A673 (cell line): ENCODE data around the gene POU2F2. TPM values are rescaled to one million over a fixed set of nuclear protein-coding genes. Genes with fewer than 3 reads are reported as not detected.

Experiments
- BruUV-seq: library from RNA; stranded (reverse); fragments of 400-500 nt; replicated peaks from 2 replicates; lab custom pipeline; 2021; lab: Mats Ljungman, UMichigan
- CTCF ChIA-PET: fragments of 300-600 bp; sonication (Branson Sonifier 250); formaldehyde crosslinking; loops from one replicate; lab custom pipeline; 2022; ENCODE audit warnings: antibody characterized with exemption; lab: Charles Lee
- POLR2A ChIA-PET: fragments of 300-600 bp; sonication (Branson Sonifier 250); formaldehyde crosslinking; loops from one replicate; lab custom pipeline; 2022; ENCODE audit warnings: antibody characterized with exemption; ENCODE audit not compliant: low non-redundant PET; lab: Charles Lee
- DNase-seq: peaks from one replicate; pipeline ENCODE4 v3.0.0-alpha.2; 2015; ENCODE audit warnings: low spot score
- H3K27ac ChIP-seq: fragments of 200-600 bp; sonication (generic); 2 replicates; pipeline ENCODE4 v1.5.1; 2016; ENCODE audit warnings: mixed run types, low read depth, mild to moderate bottlenecking, mixed read lengths, antibody characterized with exemption, low read length; ENCODE audit not compliant: poor library complexity, severe bottlenecking
- H3K27me3 ChIP-seq: fragments of 200-600 bp; sonication (generic); replicated peaks from 2 replicates; pipeline ENCODE4 v1.6.1; 2017; ENCODE audit warnings: mixed run types, low read depth, mild to moderate bottlenecking, mixed read lengths, antibody characterized with exemption, low read length; ENCODE audit not compliant: insufficient read depth, poor library complexity
- H3K36me3 ChIP-seq: fragments of 200-600 bp; sonication (generic); 2 replicates; pipeline ENCODE4 v1.6.1; 2016; ENCODE audit warnings: mixed run types, mild to moderate bottlenecking, mixed read lengths, antibody characterized with exemption, low read length; ENCODE audit not compliant: insufficient read depth, poor library complexity, severe bottlenecking
- H3K4me1 ChIP-seq: fragments of 200-600 bp; sonication (generic); 2 replicates; pipeline ENCODE4 v1.6.1; 2017; ENCODE audit warnings: mixed run types, mild to moderate bottlenecking, mixed read lengths, antibody characterized with exemption, low read length; ENCODE audit not compliant: insufficient read depth, poor library complexity, severe bottlenecking
- H3K4me3 ChIP-seq: fragments of 200-600 bp; sonication (generic); 2 replicates; pipeline ENCODE4 v1.5.1; 2016; ENCODE audit warnings: low read depth, mixed run types, mild to moderate bottlenecking, mixed read lengths, low read length; ENCODE audit not compliant: poor library complexity, severe bottlenecking
- H3K9me3 ChIP-seq: fragments of 200-600 bp; sonication (generic); 2 replicates; pipeline ENCODE4 v1.6.1; 2016; ENCODE audit warnings: mixed run types, low read depth, mild to moderate bottlenecking, mixed read lengths, antibody characterized with exemption, low read length; ENCODE audit not compliant: poor library complexity, severe bottlenecking
- EZH2 ChIP-seq: fragments of 200-600 bp; sonication (generic); IDR thresholded peaks from 2 replicates; pipeline ENCODE4 v1.6.1; 2017; ENCODE audit warnings: borderline replicate concordance, low read depth, mild to moderate bottlenecking, mixed read lengths, antibody characterized with exemption, low read length; ENCODE audit not compliant: poor library complexity, severe bottlenecking
- intact Hi-C: fragments of 100-400 bp; cut with micrococcal nuclease; formaldehyde crosslinking; loops from one replicate; pipeline ENCODE4 v1.10.0; 2022; ENCODE audit not compliant: unreplicated experiment
- total RNA-seq: library from RNA; stranded (reverse); gene quantifications from 2 replicates; pipeline ENCODE4 v1.2.3, GENCODE V29; 2021
- TF ChIP-seq, protein P1 (sequence below): fragments of 300-800, 200-600 bp; sonication (generic); conservative IDR thresholded peaks from 2 replicates; pipeline ENCODE4 v1.5.1; 2017; ENCODE audit warnings: low read depth, mild to moderate bottlenecking, antibody characterized with exemption, low read length, moderate library complexity, mixed read lengths

Gene POU2F2
- total RNA-seq, 1 experiment from 2014 or later: 2.5 TPM

DNA sequence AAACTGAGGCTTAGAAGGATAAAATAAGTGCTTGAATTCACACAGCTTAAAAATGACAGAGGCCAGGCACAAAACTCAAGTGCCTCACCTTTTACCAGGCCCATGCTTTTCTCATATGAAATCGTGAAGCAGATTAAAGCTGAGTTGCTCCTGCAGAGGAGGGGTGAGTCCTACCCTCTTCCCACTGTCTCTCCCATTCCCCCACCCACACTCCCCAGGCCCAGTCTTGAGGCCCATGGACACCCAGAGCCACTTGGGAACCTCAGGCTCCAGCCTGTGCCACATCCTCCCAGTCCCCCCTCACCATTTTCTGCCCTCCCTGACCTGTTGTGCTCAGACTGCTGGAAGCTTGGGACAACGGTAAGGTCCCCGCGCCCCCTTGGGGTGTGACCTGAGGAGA lies 38.7 kb downstream of the POU2F2 start:
- H3K4me3 ChIP-seq: no peak overlapping the region
- no TSS peak for BruUV-seq
- TF ChIP-seq, protein P1, sequence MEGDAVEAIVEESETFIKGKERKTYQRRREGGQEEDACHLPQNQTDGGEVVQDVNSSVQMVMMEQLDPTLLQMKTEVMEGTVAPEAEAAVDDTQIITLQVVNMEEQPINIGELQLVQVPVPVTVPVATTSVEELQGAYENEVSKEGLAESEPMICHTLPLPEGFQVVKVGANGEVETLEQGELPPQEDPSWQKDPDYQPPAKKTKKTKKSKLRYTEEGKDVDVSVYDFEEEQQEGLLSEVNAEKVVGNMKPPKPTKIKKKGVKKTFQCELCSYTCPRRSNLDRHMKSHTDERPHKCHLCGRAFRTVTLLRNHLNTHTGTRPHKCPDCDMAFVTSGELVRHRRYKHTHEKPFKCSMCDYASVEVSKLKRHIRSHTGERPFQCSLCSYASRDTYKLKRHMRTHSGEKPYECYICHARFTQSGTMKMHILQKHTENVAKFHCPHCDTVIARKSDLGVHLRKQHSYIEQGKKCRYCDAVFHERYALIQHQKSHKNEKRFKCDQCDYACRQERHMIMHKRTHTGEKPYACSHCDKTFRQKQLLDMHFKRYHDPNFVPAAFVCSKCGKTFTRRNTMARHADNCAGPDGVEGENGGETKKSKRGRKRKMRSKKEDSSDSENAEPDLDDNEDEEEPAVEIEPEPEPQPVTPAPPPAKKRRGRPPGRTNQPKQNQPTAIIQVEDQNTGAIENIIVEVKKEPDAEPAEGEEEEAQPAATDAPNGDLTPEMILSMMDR: no peak
- TF ChIP-seq EZH2: no peak
- POLR2A ChIA-PET: interaction anchor here (0.6 kb wide), 1 partner anchor 31 kb away, joined by 4 read pairs; no protein-coding TSS in a partner anchor
- no peak for DNase-seq
- CTCF ChIA-PET: no interaction called here
- peaks cover 5% of the 10 kb centered on the region for H3K4me1 ChIP-seq
- H3K36me3 ChIP-seq: no peaks in the 10 kb centered on the region
- no peaks in the 10 kb centered on the region for H3K9me3 ChIP-seq
- no peaks in the 10 kb centered on the region for H3K27me3 ChIP-seq
- intact Hi-C loops: no loop called here
- no peak overlapping the region for H3K27ac ChIP-seq

DNA sequence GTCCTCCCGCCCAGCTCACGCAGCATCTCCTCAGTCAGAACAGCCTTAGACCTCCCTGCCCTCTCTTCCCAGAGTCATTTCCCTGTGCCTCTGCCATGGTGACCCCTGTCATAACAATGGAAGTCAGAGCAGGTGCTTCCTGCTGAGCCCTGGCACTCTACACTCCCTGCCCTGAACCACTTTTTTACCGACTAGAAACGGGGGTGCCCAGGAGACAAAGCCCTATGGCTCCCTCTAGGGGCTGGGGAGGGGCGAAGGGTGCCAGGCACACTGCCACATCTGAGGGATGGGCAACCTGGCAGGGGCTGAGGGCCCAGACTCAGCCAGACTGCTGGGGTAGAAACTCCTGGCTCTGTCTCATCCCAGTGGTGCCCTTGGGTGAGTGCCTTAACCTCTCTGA lies 39.9 kb downstream of the POU2F2 start:
- Histone ChIP-seq H3K36me3 (no peaks in the 10 kb centered on the region), H3K27ac (no peak overlapping the region), H3K4me3 (no peak overlapping the region), H3K9me3 (no peaks in the 10 kb centered on the region), H3K4me1 (peaks cover 5% of the 10 kb centered on the region), H3K27me3 (no peaks in the 10 kb centered on the region)
- ChIA-PET POLR2A (no interaction called here), CTCF (interaction anchor here (0.6 kb wide), 1 partner anchor 64 kb away, joined by 5 read pairs; no protein-coding TSS in a partner anchor)
- BruUV-seq: no TSS peak
- DNase-seq: peak; percentile 56
- no peak for TF ChIP-seq EZH2
- TF ChIP-seq, protein P1: peak; percentile 68
- intact Hi-C loops: no loop called here

DNA sequence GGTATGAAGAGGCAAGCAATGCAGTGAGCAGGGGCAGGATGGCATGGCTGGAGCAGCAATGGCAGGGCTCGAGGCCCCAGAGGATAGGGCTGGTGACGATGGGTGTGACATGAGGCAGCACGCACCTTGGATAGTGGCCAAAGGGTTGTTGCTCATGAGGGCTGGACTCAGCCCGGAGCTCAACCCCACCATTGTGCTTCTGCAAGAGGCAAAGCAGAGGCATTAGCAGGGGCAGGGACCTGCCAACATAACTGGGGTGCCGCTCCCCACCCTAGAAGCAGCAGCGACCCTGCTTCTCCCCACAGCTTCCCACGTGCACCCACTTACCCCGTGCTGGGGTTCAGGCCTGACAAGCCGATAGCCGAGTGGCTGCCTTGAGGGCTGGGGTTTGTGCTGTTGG lies 40.5 kb downstream of the POU2F2 start:
- intact Hi-C loops: no loop called here
- CTCF ChIA-PET: interaction anchor here (0.6 kb wide), 1 partner anchor 63 kb away, joined by 5 read pairs; no protein-coding TSS in a partner anchor
- no peaks in the 10 kb centered on the region for H3K9me3 ChIP-seq
- no TSS peak for BruUV-seq
- no peak overlapping the region for H3K4me3 ChIP-seq
- no peaks in the 10 kb centered on the region for H3K27me3 ChIP-seq
- TF ChIP-seq, protein P1: no peak
- TF ChIP-seq EZH2: no peak
- no peaks in the 10 kb centered on the region for H3K36me3 ChIP-seq
- H3K27ac ChIP-seq: no peak overlapping the region
- POLR2A ChIA-PET: no interaction called here
- H3K4me1 ChIP-seq: peaks cover 5% of the 10 kb centered on the region
- DNase-seq: peak; percentile 46
